ENCODE measurements around the gene CTNNB1. TPM values are rescaled to one million over a fixed set of nuclear protein-coding genes. Genes with fewer than 3 reads are reported as not detected.

Gene CTNNB1
- total and polyA plus RNA-seq, 2 of the 13 experiments (the other 11 are each of a cell fraction or from before 2014, with no cell fraction given) = 398 to 489 TPM

GRCh38 chr3:41265823-41266273 lies 66.5 kb downstream of the CTNNB1 start (continued):
- TF ChIP-seq, protein P1, sequence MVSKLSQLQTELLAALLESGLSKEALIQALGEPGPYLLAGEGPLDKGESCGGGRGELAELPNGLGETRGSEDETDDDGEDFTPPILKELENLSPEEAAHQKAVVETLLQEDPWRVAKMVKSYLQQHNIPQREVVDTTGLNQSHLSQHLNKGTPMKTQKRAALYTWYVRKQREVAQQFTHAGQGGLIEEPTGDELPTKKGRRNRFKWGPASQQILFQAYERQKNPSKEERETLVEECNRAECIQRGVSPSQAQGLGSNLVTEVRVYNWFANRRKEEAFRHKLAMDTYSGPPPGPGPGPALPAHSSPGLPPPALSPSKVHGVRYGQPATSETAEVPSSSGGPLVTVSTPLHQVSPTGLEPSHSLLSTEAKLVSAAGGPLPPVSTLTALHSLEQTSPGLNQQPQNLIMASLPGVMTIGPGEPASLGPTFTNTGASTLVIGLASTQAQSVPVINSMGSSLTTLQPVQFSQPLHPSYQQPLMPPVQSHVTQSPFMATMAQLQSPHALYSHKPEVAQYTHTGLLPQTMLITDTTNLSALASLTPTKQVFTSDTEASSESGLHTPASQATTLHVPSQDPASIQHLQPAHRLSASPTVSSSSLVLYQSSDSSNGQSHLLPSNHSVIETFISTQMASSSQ (IDR thresholded peaks at IDR 0.05; ENCODE audit: low read depth) = peak; percentile 25; the same call in 1 of the 2 replicates
- TF ChIP-seq, protein P1 (CRISPR knock-in tag; IDR thresholded peaks at IDR 0.05; ENCODE audit: borderline replicate concordance) = peak; percentile 36; the same call in 1 of the 2 replicates
- TF ChIP-seq HBP1 (CRISPR knock-in tag; IDR thresholded peaks at IDR 0.05; ENCODE audit: low read depth) (no peak), HDAC2 (CRISPR knock-in tag; IDR thresholded peaks at IDR 0.05) (peak; percentile 71), ZNF7 (CRISPR knock-in tag; IDR thresholded peaks at IDR 0.05) (no peak), ZBTB14 (CRISPR knock-in tag; IDR thresholded peaks at IDR 0.05) (no peak), ZFAT (CRISPR knock-in tag; conservative IDR thresholded peaks at IDR 0.05) (no peak), ZNF468 (CRISPR knock-in tag; IDR thresholded peaks at IDR 0.05) (no peak)
- TF ChIP-seq, protein P2, sequence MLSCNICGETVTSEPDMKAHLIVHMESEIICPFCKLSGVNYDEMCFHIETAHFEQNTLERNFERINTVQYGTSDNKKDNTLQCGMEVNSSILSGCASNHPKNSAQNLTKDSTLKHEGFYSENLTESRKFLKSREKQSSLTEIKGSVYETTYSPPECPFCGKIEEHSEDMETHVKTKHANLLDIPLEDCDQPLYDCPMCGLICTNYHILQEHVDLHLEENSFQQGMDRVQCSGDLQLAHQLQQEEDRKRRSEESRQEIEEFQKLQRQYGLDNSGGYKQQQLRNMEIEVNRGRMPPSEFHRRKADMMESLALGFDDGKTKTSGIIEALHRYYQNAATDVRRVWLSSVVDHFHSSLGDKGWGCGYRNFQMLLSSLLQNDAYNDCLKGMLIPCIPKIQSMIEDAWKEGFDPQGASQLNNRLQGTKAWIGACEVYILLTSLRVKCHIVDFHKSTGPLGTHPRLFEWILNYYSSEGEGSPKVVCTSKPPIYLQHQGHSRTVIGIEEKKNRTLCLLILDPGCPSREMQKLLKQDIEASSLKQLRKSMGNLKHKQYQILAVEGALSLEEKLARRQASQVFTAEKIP (CRISPR knock-in tag; IDR thresholded peaks at IDR 0.05; ENCODE audit: borderline replicate concordance) = no peak
- TF ChIP-seq, protein P3, sequence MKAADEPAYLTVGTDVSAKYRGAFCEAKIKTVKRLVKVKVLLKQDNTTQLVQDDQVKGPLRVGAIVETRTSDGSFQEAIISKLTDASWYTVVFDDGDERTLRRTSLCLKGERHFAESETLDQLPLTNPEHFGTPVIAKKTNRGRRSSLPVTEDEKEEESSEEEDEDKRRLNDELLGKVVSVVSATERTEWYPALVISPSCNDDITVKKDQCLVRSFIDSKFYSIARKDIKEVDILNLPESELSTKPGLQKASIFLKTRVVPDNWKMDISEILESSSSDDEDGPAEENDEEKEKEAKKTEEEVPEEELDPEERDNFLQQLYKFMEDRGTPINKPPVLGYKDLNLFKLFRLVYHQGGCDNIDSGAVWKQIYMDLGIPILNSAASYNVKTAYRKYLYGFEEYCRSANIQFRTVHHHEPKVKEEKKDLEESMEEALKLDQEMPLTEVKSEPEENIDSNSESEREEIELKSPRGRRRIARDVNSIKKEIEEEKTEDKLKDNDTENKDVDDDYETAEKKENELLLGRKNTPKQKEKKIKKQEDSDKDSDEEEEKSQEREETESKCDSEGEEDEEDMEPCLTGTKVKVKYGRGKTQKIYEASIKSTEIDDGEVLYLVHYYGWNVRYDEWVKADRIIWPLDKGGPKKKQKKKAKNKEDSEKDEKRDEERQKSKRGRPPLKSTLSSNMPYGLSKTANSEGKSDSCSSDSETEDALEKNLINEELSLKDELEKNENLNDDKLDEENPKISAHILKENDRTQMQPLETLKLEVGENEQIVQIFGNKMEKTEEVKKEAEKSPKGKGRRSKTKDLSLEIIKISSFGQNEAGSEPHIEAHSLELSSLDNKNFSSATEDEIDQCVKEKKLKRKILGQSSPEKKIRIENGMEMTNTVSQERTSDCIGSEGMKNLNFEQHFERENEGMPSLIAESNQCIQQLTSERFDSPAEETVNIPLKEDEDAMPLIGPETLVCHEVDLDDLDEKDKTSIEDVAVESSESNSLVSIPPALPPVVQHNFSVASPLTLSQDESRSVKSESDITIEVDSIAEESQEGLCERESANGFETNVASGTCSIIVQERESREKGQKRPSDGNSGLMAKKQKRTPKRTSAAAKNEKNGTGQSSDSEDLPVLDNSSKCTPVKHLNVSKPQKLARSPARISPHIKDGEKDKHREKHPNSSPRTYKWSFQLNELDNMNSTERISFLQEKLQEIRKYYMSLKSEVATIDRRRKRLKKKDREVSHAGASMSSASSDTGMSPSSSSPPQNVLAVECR (CRISPR knock-in tag; IDR thresholded peaks at IDR 0.05; ENCODE audit: borderline replicate concordance) = no peak
- TF ChIP-seq, protein P4, sequence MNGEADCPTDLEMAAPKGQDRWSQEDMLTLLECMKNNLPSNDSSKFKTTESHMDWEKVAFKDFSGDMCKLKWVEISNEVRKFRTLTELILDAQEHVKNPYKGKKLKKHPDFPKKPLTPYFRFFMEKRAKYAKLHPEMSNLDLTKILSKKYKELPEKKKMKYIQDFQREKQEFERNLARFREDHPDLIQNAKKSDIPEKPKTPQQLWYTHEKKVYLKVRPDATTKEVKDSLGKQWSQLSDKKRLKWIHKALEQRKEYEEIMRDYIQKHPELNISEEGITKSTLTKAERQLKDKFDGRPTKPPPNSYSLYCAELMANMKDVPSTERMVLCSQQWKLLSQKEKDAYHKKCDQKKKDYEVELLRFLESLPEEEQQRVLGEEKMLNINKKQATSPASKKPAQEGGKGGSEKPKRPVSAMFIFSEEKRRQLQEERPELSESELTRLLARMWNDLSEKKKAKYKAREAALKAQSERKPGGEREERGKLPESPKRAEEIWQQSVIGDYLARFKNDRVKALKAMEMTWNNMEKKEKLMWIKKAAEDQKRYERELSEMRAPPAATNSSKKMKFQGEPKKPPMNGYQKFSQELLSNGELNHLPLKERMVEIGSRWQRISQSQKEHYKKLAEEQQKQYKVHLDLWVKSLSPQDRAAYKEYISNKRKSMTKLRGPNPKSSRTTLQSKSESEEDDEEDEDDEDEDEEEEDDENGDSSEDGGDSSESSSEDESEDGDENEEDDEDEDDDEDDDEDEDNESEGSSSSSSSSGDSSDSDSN (CRISPR knock-in tag; IDR thresholded peaks at IDR 0.05) = no peak

Measured in HepG2 (cell line).